ENCODE data around the gene PIGX.

DNA sequence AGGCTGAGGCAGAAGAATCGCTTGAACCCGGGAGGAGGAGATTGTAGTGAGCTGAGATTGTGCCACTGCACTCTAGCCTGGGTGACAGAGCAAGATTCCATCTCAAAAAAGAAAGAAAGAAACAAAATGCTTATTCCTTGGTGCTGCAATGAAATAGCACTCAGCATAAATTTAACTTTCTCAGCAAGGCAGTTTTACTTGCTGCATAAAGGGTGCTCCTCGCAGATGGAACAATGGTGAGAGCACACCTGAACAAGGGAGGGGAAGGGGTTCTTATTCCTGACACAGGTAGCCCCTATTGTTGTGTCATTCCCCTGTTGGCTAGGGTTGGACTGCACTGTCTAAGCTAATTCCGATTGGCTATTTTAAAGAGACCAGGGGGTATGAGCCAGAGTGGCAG lies 44.6 kb downstream of the PIGX start:
- TF ChIP-seq, protein P1, sequence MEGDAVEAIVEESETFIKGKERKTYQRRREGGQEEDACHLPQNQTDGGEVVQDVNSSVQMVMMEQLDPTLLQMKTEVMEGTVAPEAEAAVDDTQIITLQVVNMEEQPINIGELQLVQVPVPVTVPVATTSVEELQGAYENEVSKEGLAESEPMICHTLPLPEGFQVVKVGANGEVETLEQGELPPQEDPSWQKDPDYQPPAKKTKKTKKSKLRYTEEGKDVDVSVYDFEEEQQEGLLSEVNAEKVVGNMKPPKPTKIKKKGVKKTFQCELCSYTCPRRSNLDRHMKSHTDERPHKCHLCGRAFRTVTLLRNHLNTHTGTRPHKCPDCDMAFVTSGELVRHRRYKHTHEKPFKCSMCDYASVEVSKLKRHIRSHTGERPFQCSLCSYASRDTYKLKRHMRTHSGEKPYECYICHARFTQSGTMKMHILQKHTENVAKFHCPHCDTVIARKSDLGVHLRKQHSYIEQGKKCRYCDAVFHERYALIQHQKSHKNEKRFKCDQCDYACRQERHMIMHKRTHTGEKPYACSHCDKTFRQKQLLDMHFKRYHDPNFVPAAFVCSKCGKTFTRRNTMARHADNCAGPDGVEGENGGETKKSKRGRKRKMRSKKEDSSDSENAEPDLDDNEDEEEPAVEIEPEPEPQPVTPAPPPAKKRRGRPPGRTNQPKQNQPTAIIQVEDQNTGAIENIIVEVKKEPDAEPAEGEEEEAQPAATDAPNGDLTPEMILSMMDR (IDR thresholded peaks at IDR 0.05), result no peak
- TF ChIP-seq POLR2A (IDR thresholded peaks at IDR 0.05), result no peak
